GM19372 (cell line): ENCODE data around the gene ICOSLG.
"Not testable (repeated sequence)": the region's sequence is repeated elsewhere in the genome, so short reads cannot be mapped to it uniquely, and the experiment has no call there.

Experiments used
- ATAC-seq: cut with Tn5 transposase; IDR thresholded peaks from one replicate; pipeline ENCODE4 v1.9.1; 2021; ENCODE audit warnings: mild to moderate bottlenecking, low read depth, moderate library complexity; ENCODE audit not compliant: unreplicated experiment

ICOSLG gene

DNA sequence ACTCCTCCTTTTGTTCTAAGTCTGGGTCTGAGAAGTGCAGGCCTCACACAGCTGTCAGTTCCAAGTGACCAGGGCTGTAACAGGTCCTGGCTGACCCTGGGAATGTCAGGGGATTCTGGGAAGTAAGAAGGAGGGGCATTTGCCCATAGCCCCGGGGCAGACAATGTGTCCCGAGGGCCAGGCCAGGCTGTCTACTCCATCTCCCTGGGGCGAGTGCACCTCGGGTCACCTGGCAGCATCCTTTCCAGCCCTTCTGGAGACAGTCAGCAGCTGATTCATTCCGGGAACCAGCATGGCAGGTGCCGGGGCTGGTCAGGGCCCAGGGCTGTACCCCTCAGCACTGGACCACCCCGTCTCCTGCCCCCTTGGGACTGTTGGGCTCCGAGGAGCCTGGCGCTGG is 13.1 kb downstream of the ICOSLG start:
- ATAC-seq: not testable (repeated sequence)

DNA sequence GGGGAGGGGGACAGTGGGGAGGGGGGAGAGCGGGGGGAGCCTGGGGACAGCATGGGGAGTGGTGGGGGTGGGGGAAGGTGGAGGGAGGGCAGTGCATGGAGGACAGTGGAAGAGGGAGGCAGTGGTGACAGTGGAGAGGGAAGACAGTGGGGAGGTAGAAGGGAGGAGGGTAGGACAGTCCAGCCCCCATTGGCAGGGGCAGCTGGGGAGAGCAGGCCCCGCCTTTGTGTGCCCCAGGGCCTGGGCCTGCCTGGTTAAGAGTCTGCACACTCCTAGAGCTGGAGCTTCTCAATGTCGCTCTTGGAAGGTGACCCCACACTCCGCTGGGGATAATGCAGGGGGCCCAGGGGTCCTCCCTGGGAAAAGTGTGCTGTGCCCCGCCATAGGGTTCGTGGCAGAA is 15.1 kb downstream of the ICOSLG start:
- not testable (repeated sequence) for ATAC-seq

DNA sequence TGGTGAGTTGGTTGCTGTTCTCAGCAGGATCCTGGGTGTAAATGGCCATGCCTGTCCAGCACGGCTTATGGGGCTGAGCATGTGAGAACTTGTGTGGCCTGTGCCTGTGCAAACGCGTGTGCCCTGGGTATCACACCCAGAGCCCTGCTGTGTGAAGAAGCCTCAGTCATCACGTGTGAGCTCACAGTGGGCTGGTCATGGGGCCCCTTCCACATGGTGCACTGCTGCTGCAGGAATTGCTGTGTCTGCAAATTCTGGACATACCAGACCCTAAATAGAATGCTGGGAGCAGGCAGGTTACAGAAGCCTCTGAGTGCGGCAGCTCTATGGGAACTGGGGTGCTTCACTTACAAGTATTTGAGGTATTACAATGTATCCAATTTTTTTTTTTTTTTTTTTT is 17.4 kb downstream of the ICOSLG start:
- not testable (repeated sequence) for ATAC-seq

DNA sequence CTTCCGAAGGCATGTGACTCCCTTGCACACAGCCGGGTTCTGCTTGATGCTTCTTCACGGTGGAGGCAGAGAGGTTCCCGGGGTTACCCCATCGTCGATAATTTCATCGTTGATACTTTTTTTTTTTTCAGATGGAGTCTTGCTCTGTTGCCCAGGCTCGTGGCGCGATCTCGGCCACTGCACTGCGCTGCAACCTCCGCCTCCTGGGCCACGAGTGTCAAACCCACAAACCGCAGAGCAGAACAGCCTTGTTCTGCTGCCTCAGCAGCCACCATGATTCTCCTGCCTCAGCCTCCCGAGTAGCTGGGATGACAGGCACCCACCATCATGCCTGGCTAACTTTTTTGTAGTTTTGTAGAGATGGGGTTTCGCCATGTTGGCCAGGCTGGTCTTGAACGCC is 20.1 kb downstream of the ICOSLG start:
- ATAC-seq: not testable (repeated sequence)

DNA sequence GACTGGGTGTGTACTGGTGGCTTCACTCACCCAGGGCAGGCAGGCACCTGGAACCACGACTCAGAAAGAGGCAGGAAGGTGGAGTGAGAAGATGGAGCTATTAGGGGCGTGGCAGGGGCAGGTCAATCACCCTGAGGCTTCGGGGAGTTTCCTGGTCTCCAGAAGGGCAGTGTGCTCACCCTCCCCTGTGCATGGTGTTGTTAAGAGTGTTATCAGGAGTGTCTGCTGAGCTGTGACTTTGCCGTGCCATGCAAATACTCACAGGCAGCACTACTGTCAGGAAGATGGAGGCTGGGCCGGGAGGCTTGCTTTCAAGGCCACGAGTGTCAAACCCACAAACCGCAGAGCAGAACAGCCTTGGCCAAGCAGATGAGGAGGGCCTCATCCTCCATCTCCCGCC is 22.3 kb downstream of the ICOSLG start:
- not testable (repeated sequence) for ATAC-seq

DNA sequence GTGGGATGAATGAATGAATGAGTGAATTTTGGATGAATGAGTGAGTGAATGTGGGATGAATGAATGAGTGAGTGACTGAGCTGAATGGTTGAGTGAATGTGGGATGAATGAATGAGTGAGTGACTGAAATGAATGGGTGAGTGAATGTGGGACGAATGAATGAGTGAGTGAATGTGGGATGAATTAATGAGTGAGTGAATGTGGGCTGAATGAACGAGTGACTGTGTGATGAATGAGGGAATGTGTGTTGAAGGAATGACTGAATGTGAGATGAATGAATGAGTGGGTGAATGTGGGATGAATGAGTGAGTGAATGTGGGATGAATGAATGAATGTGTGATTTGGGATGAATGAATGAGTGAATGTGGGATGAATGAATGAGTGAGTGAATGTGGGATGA is 28.8 kb downstream of the ICOSLG start:
- not testable (repeated sequence) for ATAC-seq

DNA sequence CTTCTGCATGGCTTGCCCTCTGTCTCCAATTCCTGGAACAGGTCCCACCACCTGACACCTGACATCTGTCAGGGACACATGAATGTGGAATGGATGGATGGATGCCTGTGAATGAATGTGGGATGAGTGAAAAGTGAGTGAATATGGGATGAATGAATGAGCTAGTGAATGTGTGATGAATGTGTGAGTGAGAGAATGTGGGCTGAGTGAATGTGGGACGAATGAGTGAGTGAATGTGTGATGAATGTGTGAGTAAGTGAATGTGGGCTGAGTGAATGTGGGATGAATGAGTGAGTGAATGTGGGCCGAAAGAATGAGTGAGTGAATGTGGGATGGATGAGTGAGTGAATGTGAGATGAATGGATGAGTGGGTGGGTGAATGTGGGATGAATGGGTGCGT is 29.2 kb downstream of the ICOSLG start:
- ATAC-seq: not testable (repeated sequence)

DNA sequence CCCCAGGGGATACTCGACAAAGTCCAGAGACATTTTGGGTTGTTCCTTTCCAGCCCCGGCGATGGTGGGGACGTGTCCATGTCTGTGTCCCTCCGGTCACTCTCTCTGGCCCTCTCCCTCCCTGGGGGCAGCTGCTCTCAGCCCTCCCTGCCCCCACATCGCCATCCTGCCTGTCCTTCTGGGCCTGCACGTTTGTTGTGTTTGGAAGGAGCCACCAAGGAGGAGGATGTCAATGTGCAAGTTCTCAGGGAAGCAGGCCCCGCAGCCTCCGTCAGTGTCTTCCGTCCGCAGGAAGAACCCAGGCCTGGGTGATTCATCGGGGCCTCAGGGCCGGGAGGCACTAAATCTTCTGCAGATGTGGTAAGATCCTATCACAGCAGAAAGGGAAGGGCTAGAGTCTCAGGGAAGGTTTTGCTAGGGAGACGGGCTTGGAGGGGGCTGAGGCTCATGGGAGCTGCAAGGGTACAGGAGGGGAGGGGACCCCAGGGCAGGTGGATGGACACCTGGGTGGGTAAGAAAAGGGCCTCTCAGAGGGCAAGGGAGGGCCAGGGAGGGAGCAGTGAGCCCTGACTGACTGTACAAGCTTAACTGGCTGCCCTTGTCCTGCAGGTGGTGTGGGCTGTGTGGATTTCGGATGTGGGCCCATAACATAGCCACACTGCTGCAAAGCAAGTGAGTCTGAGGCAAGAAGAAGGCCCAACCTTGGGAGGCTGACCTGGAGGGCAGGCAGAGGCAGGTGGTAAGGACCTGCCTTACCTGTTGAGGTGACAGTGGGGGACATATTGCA is 32.7 kb downstream of the ICOSLG start:
- ATAC-seq: not testable (repeated sequence)

DNA sequence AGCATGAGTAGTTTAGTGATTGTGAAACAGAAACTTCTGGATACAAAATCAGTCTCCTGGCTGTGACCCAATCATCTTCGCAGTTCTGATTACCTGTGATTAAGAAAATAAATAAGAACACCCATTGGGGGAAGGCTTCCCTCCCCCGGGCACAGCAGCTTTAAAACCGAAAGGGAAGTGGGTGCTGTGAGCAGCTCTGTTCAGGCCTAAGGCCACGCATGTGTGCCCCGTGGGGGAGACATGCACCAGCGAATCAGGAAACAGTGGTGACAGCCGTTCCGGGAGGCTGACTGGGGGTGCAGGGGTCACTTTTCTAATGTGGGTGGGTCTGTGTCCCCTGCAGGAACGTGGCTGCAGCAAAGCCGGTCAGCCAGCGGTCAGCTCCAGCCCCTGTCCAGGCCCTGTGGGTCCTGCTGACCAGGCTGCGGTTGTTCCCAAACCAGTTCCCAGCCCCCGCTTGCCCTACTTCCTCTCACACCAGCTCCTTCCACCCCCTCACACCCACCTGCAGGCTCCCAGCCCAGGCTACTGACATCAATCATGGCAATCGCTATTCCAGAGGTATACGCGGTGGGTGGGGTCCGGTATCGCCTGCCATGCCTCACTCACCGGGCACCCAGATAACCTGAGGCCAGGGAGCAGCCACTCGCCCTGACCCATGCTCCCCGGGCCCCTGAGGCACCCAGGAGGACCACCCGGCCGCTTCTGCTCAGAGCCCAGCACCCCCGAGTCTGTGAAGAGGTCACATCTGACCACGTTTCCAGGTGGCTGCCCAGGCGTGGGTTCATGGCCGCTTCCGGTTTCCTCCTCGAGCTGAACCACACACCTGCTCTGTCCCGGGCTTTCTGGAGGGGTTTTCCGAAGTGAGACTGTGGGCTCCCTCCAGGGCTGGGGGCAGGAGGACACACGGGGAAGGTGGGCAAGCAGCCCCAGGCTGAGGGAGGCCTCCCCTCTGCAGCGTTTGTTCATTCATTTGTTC is 33.8 kb downstream of the ICOSLG start:
- ATAC-seq: not testable (repeated sequence)

DNA sequence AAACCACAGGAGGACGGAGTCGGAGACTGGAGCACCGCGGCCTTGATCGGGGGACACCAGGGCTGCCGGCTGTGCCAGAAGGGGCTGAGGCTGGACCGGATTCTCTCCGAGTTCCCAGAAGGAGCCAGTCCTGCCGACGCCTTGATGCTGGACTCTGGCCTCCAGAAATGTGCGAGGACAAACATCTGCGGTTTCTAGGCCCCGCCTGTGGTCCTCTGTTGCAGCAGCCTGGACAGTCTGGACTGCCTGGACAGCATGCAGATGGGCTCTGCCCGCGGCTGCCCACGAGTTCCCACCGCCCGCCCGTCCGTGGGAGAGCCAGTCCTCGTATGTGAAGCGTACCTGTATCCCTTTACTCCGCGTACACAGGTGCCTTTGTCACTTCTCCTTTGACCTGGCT is 34.6 kb downstream of the ICOSLG start:
- not testable (repeated sequence) for ATAC-seq

DNA sequence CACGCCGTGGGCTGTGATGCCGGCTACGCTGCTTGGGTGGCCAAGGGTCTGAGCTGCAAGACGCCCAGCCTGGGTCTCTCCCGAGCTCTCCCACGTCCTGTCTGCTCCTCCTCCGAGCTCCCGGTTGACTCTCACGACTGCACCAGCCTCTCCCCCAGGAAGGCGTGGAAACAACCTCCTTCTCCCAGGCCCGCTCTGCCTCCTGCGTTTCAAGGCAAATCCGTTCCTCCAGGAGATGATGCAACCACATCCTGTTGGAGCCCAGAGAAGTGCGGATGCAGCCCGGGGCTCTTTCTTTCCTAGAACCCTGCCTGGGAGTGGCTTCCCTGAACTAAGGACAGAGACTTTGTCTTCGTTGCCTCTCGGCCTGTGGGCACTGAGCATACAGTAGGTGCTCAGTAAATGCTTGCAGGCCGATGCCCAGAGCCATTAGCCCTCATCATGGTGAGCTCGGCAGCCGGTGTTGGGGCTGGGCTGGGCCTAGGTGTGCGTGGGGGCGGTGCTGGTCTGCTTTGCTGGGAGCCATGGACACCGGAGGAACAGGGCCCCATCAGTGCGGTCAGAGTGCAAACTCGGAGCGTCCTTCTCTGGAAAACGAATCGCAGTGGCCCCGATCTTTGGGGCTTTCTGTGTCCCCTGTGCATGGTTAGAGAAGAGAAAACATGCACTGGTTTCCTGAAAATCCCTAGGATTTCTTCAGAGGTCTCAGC is 38.0 kb downstream of the ICOSLG start:
- not testable (repeated sequence) for ATAC-seq

DNA sequence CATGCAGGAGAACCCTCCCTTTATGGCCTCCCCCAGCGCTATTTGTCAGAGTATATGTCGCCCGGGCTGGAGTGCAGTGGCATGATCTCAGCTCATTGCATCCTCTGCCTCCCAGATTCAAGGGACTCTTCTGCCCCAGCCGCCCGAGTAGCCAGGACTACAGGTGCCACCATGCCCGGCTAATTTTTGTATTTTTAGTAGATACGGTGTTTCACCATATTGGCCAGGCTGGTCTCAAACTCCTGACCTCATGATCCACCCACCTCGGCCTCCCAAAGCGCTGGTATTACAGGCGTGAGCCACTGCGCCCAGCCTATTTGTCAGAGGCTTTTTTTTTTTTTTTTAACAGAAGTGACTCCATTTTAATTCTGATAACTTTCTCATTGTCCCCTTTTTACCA is 40.7 kb downstream of the ICOSLG start:
- ATAC-seq: not testable (repeated sequence)

DNA sequence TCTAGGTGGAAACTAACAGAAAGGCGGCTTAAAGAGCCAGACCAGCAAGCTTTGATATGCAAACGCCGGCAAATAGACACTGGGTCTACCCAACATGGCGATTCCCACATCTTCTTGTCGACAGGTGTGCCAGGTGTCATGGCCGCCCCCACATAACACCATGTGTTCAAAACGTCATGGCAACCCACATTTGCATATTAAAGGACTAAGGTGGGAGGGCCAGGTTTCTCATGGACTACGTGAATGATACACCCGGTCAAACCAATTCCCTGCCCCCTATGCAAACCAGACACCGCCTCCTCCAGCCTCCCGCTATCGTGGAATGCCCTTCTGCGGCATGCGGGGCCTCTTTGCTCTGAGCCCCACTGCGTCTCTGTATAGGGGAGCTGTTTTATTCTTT is 41.3 kb downstream of the ICOSLG start:
- no peak for ATAC-seq

DNA sequence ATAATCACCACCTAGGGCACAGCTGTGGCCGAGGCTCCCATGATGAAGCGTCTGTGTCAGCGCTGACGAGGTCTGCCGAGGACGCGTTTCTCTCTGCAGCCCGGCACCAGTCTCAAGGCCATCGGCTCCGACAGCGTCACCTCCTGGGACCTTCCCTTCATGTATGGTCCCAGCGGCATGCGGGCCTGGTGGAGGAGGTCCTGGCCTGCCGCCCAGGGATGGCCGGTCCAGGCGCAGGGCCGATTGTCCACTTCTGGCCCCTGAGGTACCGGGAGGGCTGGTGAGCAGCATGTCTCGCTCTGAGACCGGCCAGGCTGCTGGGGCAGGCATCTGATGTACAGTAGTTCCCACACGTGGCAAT is 43.6 kb downstream of the ICOSLG start:
- ATAC-seq: not testable (repeated sequence)

DNA sequence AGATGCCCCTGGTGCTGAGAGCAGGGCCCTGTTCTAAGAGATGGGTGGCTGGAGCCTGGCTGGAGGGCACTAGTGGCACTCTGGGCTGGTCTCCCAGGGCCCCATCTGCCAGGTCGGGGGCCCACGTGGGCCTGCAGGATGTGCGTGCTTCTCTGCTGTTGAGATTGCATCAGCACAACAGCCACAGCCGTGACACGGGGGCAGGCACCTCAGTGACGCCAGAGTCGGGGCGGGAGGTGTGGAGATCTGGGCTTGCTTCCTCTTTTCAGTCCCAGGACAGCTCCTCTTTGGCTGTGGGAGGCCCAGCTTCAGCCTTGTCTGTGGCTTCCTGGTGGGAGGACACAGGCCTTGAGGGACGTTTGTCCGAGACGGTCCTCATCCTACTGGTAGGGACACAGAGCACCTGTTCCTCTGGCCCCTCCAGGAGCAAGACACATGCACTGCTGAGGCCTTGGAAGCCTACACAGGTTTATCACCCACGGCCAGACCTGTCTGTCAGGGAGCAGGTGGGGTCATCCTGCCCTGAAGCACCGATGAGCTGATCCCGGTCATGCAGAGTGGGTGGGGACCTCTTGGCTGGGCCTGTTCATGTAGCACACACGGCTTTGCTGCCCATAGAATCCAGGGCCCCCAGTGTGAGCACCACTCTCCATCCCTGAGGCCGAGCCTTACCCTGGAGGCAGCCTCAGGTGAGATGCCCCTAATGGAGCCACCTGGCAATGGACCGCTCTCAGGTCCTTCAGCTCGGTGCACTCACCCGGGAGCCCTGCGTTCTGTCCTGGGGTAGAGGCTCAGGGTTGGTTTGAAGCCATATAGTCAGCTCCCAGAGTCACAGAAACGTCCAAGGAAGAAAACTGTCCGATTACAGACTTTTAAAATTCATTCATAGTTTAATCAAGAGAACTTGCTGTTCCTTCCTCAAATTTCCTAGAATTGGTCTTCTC is 44.3 kb downstream of the ICOSLG start:
- ATAC-seq: not testable (repeated sequence)

DNA sequence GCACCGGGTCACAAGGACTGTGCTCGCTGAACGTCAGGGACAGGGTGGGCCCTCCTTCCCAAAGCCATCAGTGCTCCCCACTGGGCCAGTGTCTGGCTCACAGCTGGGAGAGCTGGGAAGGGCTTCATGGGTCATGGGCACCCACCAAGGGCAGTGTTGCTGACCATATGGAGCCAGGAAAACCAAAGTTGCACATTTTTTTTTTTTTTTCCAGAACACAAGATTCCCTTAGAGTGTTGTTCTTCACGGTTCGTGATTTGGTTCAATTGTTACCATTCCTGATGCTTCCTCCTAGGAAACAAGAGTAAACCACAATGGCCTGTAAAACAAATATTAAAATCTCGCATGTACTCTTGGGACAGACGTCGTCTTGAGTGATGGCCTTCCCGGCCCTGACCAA is 45.9 kb downstream of the ICOSLG start:
- ATAC-seq: not testable (repeated sequence)

DNA sequence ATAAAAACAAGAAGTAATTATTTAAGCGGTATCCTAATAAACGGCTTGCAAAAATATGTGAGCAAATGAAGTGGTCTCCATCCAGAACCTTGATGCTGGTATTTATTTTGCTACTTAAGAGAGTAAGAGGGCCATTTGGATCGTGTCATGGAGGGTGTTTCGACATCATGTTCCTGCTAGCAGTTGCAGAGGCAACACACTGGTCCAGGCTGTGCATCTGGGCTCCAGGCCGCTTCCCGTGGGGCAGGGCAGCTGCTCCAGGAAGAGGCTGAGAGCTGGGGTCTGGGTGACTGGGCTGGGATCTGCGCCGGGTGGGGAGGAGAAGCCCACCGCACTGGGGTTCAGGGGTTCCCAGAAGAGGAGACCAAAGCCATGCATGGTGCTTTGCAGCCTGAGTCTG is 46.3 kb downstream of the ICOSLG start:
- not testable (repeated sequence) for ATAC-seq

DNA sequence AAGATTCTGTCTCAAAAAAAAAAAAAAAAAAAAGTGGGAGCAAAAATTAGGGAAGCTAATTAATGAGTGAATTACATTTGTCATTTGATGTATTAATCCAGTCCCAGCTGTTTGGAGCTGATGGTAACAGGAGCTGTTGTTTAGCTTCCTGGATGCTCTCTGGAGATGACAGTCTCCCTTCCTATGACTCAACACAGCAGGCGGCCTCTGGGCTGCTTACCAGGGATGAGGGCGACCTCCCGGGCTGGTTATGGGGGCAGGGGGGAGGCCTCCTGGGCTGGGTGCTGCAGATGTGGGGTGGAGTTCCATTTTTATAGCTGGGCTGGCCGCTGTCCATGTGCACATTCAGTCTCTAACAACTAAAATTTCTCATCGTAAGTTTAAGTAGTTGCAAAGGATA is 47.6 kb downstream of the ICOSLG start:
- ATAC-seq: not testable (repeated sequence)
